Stimulated activated CD8-positive, alpha-beta memory T cell treated with anti-CD3 and anti-CD28 coated beads, Interleukin-4, amount 100 ng/mL, for 4 hours (primary cell): Measurements from ENCODE around the gene METTL24.
"Not testable (repeated sequence)": the region's sequence is repeated elsewhere in the genome, so short reads cannot be mapped to it uniquely, and the experiment has no call there.

Experiments used
- DNase-seq, 2 donors: peaks; one replicate each; pipeline ENCODE4 v3.0.0-alpha.2; 2020; ENCODE audit warnings: low read depth in 2 of 2, low spot score in 1 of 2

Gene METTL24

DNA sequence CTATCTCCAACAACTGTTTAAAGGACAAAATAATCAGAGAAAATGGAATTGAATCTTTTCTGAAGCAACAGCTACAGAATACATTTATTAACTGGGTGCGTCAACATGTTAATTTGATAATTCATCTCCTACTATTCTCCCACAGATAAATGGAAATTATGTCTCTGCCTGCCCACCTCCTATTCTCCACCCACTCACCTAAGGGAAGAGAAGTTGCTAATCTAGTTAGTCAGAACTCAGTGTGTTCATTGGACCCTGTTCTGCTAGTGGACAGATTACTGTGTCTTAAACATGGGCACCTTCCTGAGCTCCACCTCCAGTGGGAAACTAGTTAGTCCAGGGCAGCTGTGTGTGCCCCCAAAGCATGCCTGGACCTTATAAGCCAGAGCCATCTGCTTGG lies 41.0 kb downstream of the METTL24 start:
- DNase-seq, result no peak

DNA sequence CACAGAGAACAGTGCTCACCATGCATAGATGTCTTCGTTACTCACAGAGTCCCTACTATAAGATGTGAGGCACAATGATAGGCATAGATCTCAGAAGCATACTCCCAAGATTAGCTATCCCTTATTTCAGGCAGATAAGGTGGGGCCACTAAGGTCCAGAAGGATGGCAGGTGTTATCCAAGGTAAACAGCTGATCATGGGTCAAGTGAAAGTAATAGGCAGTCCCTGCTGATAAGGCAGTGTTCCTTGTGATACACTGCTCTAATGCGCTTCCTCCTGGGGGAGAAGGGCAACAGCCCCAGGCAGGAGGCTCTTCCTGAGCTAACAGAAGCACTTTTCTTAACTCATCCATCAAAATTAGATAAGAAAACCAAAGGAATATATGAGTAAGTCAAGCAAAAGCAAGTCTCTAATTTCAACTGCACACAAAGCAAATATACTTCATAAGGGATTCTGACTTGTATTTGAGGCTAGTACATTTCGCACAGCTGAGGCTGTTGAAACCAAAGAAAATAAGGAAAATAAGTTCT lies 42.2 kb downstream of the METTL24 start:
- no peak for DNase-seq

DNA sequence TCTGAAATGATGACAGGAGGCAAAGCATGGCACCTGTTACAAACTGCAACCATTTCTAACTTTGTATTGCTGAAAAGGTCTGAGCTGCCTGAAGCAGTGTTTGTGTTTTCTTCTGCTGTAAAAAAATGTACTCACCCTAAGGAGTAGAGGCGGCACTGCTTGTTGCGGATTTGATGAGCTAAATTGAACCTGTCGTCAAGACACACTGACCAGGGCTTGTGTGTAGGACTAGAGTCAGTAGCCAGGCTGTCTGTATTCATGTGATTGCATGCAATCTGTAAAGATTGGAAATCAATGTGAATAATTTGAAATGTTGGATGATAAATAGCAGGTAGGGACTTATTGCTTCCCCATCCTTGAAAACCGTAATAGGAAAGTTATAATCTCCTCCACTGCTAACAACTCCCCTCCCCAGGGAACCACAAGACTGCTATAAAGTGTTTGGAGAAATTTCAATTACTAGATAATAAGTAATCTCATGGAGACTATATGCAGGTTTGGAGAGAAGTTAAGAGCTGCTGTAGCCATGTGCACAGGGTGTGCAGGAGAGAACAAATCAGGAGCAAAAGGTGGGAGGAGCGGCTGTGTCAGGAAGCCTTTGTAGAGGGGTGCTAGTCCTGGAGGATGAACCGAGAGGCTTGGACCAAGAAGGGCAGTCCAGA lies 42.8 kb downstream of the METTL24 start:
- DNase-seq, result no peak

DNA sequence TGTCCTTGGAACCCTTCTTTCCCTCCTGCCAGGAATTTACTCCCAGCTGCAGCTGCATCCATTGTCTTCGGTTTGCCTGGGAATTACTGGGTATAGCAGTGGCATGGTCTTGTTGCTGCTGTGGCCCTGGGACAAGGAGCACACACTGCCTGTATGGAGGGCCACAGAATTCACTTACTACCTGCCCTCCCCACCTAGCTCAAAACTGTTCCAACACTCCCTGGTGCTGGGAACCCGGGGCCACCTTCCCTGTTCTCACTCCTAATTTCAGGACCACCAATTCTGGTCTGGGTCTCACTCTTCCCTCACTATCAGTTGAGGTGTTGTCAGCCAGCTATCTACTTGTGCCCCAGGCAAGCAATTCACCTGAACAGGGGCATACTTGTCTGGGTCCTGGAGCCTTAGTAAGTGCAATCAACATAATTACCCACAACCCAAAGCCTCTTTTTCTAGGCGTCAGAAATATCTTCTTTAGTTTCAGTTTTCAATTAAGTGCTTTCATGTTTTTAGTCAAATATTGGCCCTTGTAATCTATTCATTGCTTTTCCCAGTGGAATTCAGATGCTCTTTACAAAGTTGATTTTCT lies 47.2 kb downstream of the METTL24 start:
- no peak for DNase-seq

DNA sequence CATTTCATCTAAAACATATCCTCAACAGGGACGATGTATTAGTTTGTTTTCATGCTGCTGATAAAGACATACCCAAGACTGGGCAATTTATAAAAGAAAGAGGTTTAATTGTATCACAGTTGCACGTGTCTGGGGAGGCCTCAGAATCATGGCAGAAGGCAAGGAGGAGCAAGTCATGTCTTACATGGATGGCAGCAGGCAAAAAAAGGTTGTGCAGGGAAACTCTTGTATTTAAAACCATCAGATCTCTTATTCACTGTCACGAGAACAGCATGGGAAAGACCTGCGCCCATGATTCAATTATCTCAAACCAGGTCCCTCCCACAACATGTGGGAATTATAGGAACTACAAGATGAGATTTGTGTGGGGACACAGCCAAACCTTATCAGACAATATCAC lies 48.7 kb downstream of the METTL24 start:
- DNase-seq, result not testable (repeated sequence)

DNA sequence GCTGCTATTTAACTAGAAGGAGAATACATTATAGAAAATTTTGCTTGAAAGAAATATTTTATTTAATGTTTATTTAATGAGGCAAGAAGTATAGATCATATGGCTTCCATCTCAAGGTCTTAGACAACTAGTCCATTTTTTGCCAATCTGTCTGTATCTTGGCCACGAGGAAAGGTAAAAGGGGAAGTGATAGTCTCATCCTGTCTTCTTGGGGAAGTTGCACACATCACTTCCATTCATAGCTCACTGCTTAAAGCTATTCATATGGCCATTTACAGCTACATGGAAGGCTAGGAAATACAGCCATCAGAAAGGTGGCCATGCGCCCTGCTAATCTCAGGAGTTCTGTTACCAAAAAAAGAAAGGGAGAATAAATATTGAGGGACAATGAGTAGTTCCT lies 50.8 kb downstream of the METTL24 start:
- no peak for DNase-seq

DNA sequence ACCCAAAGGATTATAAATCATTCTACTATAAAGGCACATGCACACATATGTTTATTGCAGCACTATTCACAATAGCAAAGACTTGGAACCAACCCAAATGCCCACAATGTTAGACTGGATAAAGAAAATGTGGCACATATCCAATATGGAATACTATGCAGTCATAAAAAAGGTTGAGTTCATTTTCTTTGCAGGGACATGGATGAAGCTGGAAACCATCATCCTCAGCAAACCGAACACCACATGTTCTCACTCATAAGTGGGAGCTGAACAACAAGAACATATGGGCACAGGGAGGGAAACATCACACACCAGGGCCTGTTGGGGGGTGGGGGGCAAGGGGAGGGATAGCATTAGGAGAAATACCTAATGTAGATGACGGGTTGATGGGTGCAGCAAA lies 52.3 kb downstream of the METTL24 start:
- not testable (repeated sequence) for DNase-seq

DNA sequence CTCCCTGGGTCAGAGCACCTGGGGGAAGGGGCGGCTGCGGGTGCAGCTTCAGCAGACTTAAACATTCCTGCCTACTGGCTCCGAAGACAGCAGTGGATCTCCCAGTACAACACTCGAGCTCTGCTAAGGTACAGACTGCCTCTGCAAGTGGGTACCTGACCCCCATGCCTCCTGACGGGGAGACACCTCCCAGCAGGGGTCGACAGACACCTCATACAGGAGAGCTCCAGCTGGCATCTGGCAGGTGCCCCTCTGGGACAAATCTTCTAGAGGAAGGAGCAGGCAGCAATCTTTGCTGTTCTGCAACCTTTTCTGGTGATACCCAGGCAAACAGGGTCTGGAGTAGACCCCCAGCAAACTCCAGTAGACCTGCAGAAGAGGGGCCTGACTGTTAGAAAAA lies 54.5 kb downstream of the METTL24 start:
- not testable (repeated sequence) for DNase-seq

DNA sequence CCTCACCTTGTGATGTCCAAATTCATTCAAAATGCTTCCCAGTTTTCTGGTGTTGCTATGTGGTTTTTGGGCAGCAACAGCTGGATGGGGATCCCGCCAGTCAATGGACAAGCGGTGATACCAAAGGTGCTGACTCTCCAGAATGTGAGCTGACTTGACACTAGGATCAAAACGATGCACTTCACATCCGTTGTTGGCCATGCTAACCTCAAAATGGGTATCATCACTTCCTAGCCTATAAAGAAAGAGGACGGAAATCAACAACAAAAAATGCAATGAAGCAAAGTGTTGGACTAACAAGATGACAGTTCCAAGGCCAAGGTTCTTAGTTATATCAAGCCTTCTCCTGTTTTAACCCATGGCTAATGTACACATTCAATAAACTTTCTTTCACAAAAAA lies 59.2 kb downstream of the METTL24 start:
- DNase-seq, result no peak

DNA sequence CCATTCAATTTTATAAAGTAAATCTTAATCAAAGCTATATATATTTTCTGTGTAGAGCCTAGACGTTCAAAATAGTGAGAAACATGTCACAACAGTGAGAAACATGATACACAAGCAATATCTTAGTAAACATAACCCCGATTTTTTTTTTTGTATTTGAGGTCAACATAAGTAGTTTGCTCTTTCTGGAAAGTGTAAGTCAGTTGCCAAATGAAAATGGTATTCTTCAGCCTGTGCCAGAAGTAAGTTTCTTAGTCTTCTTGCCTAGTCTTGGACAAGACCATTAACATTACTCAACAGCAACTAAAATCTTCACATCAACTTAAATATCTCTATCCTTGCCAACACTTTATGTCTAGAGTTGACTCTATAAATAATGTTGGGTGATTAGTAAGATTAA lies 59.7 kb downstream of the METTL24 start:
- DNase-seq, result no peak

DNA sequence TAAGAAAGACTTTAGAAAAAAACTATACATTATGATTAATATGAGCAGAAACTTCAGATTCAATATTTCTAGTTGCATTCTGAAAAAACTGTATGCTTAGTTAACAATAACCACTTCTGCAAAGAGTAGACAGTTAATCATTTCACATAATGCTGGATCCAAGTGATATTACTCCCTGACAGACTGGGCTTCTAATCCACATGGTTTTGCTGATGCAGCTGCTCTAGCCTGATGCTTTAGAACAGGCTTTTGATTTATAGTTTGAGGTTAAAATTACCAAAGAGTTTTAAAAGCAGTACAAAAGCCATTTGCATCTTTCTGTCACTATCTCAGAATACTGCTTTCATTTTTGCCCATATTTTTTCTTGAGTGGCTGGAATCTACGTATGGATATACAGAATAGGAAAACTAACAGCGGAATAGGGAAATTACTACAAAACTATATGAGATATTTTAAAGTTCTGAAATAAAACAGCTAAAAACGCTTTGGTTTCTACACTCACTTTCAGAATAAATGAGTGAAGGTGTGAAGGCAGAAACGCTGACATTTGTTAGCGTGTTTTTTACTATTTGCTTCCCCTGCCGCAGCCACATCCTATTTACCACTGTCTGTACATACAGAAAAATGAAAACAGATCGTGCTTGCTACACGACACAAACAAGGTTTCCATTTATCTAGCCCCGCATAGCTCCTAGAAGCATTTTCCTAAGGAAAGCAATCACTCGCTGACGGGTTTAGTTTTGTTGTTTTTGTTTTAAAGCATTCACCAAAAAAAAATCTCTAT lies 61.7 kb downstream of the METTL24 start:
- no peak for DNase-seq

DNA sequence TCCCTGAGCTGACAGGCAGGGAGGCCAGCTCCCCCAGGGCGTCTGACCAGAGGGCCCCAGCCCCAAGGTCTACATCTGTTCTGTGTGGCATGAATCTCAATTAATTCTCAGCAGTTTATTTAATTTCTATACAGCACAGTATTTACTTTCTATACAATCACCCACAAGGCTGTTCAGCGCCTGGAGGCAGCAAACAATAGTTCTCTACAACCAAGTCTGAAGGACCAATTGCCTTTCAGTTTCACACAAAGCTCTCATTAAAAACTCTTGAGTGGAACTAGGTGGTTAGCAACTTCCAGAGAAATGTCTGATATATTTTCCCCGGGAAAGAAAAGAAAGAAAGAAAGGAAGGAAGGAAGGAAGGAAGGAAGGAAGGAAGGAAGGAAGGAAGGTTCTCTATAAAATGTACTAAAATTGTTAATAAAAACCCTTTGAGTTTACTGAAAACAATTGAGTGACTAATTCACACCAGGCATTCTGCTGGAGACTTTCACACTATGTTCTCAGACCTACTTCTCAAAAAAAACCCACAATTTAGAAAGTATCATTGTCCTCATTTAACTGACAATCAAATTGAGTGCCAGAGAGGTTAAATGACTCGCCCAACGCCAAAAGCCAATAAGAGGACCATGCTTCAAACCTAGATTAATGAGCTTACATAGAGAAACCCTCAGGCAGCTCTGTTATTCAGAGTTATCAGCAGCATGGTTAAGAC lies 62.5 kb downstream of the METTL24 start:
- DNase-seq, result no peak

DNA sequence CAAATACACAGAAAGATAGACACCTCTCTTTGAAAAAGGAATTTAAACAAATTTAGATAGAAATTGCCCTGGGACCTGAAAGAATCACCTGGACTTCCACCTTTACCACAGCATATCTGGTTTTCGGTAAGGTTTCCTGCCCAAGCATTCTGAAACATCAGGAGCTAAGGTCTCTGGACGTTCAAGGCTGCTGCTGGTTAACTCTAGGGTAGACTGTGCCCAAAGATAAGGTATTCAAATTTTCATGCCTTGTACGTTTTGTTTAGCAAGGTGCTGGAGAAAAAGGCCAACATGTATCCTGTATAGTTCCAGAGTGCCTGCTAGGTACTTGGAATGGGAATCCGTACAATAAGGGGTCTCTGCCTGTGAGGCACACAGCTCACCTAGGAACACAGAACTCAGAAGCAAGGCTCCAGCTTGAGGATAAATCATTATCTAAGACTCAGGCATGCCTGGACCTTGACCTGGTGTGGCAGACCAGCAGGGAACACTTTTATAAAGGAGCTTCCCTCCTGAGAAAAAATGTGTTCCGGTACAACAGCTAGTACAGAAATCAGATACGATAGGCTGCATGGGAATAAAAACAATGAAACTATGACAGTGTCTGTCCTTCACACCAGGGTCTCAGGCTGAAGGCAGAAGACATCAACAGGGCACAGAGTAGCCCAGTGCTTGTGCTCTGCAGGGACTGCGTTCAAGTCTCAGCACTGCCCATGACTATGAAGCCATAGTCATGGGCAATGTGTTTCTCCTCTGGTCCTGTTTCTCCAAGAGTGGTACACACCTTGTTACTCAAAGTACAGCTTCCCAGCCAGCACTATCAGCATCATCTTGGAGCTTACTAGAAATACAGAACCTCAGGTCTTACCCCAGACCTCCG lies 70.4 kb downstream of the METTL24 start:
- no peak for DNase-seq

DNA sequence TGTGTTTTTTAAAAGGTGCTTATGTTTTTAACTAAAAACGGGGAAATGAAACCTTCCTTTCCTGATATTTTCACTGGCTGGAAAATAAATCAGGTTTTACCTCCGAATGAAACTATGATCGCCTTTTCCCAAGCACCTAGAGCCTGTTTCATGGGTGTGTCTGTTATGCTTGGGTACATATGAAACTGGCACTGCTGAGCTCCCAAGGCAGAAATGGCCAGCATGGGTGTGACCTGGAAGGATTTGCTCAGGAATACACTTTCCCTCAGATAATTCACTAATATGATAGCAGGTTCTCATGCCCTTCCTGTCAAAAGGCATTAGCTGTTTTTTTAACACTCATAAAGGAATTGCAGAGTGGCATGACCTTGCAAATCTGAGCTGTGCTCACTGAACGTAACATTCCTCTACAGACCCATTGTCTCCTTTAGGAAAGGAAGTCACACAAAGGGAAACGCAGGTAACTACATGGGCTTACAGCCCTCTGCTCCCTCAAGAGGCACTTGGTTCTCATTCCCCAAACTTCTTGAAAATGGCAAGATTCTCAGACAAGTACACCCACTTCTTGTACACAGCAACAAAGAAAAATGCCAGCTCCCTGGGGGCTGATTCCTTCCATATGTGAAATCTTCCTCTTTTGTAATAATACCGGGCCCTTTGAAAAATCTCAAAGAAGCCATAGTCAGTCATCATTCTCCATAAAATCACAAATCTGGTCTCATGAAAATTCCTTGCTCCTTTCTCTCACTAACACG lies 72.7 kb downstream of the METTL24 start:
- no peak for DNase-seq

DNA sequence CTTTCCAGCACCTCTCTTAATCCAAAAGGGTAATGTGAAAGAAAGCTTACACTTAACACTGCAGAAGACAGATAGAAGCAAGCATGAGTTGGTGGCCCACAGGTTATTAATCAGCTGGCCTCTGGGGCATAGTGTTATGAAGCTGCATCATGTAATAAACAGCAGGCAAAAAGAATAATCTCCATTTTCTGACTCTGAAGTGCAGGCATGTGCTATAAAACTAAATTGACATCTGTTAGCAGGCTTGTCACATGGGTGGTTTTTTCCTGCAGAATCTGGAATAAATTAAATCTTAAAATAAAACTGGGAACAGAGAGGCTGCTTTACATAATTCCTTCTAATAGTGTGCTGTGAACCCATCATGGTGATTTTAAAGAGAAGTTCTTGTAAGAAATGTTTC lies 73.3 kb downstream of the METTL24 start:
- no peak for DNase-seq

DNA sequence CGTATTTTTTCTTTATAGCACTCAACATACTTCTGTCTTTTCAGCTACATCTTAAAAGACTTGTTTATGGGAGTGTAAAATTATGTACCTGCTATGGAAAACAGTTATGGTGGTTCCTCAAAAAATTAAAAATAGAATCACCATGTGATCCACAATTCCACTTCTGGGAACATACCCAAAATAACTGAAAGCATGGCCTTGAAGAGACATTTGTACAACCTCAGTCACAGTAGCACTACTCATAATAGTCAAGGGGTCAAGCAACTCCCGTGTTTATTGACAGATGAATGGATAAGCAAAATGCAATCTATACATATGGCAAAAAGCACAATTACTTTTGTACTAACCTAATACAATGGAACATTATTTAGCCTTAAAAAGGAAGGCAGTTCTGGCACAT lies 74.5 kb downstream of the METTL24 start:
- no peak for DNase-seq

DNA sequence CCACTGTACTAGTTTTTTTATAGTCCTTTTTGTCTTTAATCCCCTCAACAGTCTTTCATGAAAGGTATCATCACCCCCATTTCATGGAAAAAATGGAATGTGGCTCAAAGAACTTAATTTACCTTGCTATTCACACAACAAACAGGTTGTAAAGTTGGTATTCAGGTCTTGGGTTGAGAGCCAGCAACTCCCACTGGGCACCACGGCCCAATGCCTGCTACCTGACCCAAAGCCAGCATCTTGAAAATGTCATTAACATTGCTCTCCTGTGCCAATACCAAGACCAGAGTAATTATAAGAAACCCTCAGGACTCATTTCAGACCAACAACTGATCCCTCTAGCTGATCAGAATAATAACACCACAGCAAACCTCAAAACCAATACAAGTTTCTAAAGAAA lies 75.7 kb downstream of the METTL24 start:
- no peak for DNase-seq

DNA sequence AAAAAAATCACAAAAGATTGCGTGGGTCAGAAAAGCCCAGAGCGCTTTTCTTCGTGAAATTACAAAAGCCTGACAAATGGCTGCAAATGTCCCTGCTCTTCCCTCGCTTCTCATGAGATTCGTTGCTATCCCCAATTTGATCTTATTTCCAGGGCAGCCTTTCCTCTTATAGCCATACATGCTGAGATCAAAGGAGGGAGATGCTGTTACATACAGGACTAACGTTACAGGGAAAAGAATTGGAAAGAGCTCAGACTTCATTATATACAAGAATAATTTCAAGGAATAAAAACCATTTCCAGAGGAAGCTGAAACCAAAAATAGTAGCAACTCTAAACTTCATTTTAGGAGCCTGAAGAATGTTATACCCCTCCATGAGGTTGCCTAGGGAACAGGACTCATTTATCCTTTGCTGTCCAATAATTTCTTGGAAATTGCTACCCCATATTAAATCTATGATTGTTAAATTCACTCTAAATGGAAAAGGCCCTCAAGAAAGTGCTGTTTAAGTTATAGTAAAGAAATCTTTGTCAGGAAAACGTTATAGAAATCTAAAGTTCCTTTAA lies 81.0 kb downstream of the METTL24 start:
- no peak for DNase-seq

DNA sequence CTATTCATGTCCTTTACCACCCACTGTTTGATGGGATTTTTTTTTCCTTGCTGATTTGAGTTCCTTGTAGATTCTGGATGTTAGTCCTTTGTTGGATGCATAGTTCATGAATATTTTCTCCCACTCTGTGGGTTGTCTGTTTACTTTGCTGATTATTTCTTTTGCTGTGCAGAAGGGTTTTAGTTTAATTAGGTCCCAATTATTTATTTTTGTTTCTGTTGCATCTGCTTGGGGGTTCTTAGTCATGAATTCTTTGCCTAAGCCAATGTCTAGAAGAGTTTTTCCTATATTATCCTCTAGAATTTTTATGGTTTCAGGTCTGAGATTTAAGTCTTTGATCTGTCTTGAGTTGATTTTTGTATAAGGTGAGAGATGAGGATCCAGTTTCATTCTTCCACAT lies 85.4 kb downstream of the METTL24 start:
- not testable (repeated sequence) for DNase-seq

DNA sequence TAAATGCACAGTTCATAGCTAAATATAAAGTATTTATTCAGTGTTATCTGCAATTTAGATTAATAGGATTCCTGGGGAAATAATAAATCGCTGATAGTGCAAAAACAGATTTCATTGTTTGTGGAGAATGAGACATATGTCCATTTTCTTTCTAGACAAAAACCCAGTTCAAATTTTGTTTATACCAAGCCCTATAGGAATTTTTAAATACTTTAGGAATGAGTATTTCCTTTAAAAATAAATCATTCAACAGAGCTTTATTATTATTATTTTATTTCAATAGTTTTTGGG lies 86.5 kb downstream of the METTL24 start:
- DNase-seq, result no peak
